Tibial nerve (tissue), 4 donors: ENCODE measurements around the gene HTRA3.

Source experiments
- CTCF ChIP-seq, 5 experiments: fragments of 200-600 bp in 3 of 5; fragments of 450-650 bp in 2 of 5; sonication (generic) in 3 of 5; IDR thresholded peaks; one replicate each; pipeline ENCODE4 v1.5.1; 2016 to 2019; ENCODE audit warnings: antibody characterized with exemption in 5 of 5, mild to moderate bottlenecking in 3 of 5, moderate library complexity in 2 of 5
- EP300 ChIP-seq, 2 donors: sonication (generic); formaldehyde crosslinking; IDR thresholded peaks; one replicate each; pipeline ENCODE4 v1.6.1; 2017; ENCODE audit warnings: antibody characterized with exemption in 2 of 2, mild to moderate bottlenecking in 1 of 2

GRCh38 chr4:8237256-8237989 is 32.1 kb upstream of the HTRA3 start:
- TF ChIP-seq CTCF (IDR thresholded peaks at IDR 0.05), result no peak
- no peak for TF ChIP-seq EP300 (IDR thresholded peaks at IDR 0.05)
